NOMO-1 (cell line): ENCODE data around the gene FBXW11.

ENCODE experiments used
- DNase-seq, 2 experiments: peaks; one replicate each; lab custom pipeline; 2025; ENCODE audit not compliant: unreplicated experiment in 2 of 2; lab: John Stamatoyannopoulos, UW

The FBXW11 gene

DNA sequence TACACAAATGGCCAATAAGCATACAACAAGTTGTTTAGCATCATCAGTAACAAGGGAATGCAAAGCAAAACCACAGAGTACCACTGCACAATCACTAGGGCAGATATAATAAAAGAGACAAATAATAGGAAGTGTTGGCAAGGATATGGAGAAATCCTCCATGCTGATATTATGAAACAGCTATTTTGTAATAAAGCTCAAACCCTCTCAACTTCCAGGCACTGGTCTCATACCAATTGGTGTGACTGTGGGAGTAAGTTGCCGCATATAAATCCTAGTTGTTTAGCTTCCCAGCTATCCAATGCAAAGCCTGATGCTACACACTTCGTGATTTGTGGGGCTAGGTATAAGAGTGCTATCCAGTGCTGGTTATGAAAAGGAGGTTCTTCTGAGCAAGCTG lies 132.2 kb downstream of the FBXW11 start:
- DNase-seq: peak; percentile 72 to 87

DNA sequence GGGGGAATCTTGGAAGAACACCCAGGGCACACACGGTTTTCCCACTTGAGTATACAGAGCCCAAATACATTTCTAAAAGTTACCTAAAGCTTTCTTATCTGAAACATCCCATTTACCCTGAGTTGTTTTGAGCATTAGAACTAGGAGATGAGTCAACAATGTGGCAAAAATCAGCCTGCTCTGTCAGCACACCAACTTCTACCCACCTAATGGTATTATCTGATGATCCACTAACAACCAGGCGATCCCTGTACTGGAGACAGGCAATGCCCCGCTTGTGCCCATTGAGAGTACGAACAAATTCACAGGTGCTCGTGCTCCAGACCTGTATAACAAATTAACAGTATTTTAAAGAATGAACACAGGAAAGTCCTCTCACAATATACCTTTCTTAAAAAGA lies 133.8 kb downstream of the FBXW11 start:
- no peak for DNase-seq

DNA sequence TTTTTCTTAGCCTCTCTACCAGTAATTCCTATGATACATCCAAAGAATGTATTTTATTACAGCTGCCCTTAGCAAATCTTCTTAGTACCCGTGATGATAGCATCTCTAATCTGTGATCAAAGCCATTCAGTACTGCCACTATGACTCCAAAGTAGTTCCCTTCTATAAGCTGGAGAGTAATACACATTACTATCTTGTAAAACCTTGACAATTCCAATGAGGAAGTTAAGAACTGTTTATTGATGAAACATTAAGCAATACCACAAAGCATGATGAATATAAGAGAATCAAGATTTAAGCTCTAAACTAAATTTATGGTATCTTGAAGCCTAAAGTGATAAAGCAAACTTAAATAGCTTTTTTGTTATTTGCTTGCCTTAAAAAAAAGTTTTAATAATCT lies 134.7 kb downstream of the FBXW11 start:
- peak in 1 of 2 experiments; percentile 74 for DNase-seq

DNA sequence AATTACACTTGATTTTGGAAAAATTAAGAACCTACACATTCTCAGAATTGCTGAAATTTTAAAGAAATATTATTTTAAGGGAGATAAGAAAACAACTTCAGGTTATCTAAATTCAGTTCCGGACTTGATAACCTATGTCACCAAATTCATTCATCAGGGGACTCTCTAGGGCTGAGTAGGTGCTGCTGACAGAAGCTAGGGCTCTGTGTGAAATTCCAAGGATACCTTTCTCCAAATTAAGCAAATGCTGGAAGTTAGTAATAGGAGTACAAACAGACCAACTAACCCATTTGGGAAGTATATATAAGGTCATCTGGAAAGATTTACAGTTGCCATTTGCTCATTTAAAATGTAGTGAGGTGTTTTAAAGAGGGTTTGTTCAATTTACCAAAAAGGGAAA lies 136.5 kb downstream of the FBXW11 start:
- no peak for DNase-seq

DNA sequence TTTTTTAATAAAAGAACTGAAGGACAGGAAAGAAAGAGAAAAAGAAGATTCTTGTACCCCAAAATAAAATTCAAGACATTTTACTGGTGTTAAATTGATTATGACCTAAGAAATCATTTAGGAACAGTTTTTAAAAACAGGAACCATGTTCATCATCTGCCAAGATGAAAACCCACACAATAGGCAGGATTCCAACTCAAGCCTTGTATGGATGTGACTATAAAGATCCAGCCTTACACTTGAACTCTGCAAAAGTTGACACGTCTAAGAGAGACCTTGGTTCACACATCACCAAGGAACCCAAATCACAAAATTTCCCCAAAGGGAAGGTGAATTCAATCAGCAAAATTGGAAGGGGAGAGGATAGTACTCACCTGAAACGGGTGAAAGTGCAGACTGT lies 138.2 kb downstream of the FBXW11 start:
- no peak for DNase-seq

DNA sequence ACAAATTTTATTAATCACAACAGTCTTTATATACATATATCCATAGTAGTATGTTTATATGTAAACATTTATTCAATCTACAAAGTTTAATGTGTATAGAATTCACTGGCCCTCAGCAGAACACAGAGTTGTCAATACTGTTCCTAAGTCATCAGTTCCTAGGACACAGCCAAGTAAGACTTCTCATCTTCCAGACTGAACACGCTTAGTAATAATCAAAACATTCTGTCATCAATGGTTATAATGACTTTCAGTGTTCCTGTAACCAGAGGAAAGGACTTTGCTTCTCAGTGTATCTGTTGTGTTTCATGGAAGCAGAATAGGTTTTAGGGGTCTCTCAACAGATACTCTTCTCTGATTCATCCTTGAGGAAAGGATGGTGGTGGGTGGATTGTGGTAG lies 138.7 kb downstream of the FBXW11 start:
- no peak for DNase-seq

DNA sequence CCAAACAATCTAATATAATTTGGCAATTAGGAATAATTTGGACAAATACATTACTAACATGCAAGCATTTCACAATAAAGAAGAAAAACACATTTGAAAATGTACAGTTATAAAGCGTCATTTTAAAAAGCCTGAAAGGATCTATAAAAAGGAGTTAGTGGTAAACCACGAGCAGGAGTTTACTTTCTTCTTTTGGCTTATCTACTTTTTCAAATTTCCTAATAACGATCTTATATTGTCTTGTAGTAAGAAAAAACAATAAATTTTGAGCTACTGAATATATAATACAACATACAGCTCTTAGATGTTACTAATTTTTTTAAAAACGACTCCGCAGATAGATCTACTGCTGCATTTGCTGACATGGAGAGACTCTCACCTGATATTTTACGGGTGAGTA lies 141.0 kb downstream of the FBXW11 start:
- no peak for DNase-seq

DNA sequence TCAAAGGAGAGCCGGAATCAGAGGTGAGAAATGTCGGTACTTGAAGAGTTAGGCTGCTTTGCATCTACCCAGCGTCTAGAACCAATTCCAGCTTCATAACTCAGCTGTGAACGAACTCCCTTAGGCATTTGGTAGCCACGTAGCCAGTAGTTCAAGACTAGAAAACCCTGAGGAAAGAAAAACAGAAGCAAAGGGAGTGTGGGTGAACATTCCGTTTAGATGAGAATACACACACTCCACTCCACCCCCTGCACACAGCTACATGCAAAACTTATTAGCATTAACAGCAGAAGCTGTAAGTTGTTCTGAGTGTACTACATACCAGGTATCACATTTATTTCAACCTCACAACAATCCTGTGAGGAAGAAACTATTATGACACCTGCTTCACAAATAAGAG lies 142.5 kb downstream of the FBXW11 start:
- no peak for DNase-seq

DNA sequence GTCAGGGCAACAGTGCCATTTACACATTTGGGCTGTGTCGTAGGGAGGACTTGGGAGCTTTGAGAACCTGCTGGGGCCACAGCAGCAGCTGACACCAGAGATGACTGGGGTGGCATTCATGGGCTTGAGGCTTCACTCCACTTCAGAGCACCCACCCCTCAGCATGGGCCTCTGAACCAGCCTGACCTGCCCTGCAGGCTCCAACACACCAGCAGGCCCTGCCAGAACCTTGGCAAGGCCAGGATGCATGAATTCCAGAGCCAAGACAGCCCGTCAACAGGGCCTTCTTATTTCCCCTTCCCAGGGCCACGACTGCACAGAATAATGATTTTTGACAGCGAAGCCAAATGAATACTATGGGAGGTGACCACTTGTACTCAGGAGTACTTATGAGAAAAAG lies 143.8 kb downstream of the FBXW11 start:
- DNase-seq: no peak

DNA sequence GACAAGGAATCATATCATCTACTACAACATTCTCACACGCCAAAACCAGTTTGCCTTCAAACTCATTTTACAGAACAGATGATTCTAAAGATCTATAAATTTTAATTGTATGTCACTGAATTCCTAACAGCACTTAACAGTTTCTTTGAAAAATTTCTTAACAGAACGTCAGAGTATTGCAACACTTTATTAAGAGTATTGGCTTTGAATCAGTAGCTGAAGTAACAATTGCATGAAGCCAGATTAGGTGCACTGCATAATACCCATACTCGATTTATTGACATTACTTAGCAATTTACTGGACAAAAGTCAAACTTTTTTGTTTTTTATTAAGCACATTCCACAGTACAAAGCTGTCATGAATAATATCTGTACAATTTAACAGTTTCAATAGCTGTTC lies 145.1 kb downstream of the FBXW11 start:
- DNase-seq: no peak

DNA sequence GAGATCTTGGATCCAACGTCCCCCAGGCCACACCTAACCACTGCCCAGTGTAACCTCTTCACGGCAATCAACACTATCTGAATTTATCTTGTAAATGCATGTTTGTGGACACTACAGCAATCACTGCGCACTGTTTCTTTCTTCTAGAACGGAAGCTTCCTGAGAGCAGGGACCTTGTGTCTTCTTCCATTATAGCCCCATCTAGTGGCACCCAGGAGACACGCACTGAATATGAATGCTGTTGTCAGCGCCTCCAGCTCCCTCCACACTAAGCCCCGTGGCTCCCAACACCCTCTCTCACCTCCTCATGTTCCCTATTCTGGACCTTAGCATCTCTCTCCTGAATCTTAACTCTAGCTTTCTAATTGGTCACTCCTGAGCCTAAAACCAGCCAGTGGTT lies 148.1 kb downstream of the FBXW11 start:
- DNase-seq: no peak

DNA sequence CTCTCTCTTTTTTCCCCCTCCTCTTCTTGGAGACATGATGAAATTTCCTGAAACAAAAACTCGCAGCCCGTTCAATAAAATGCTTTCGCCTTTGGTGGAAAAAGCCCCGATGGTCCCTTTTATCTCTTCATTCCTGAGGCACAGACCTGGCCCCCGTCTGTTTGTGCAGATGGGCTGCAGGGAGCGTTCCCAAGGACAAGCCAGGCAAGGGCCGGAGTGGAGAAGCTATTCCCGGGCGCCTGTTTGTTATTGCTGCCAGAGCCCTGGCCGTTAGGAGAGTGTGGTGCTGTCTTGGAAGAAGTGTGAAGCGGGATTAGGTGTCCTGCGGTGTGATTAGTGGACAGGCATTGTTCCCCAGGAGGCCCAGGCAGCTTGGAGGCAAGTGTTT lies 149.0 kb downstream of the FBXW11 start:
- no peak for DNase-seq

DNA sequence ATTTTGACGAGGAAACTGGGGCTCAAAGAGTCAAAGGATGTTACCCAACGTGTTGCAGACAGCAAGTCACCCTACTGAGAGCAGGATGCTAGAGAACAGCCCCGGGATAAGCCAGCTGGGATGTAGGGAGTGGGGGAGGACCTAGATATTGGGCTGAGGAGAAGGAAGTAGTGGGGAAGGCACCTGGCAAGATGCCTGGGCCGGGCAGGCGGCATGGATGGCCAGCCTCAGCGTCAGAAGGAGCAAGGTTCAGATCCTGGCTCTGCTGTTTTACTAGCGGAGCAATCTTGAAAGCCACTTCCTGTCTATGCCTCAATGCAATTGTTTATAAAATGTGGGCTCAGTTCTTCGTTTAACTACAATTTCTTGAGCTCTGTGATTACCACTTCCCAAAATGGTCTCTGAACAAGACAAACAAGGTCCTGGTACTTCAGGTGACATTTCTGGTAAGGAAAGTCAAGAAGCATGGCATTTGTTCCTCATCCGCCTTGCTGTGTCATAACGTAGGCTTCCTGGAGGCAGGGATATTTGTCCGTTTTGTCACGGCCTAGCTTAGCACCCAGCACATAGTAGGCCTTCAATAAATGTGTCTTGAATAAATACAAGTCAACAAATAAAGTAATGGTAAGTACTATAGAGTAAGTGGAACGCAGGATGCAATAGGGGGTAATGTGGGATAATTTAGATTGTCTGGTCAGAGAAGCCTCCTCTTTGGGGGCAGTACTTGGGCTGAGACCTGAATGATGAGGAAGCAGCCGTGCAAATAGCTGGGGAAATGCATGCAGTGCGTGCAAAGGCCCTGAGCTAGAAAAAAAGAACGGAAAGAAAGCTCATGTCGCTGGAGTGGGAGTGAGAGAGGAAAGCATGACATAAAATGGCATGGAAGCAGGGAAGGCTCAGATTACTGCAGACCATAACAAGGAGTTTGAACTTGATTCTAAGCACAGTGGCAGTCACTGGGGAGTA lies 150.4 kb downstream of the FBXW11 start:
- no peak for DNase-seq

DNA sequence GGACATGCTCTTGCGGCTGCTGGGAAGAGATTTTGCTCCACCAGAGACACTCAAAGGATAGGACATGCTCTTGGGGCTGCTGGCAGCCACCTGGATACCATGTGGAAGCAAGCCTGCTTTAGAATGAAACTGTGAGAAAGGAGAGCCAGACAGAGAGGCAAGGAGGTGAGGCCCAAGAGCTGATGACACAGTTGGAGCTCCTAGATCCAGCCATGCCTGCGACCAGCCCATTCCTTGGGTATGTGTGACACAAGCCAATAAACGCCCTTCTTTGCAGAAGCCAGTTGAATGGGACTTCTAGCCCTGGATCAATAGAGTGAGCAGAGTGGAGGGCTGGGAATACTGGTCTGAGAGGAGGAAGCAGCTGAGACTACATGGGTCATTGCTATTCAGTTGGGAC lies 151.2 kb downstream of the FBXW11 start:
- no peak for DNase-seq

DNA sequence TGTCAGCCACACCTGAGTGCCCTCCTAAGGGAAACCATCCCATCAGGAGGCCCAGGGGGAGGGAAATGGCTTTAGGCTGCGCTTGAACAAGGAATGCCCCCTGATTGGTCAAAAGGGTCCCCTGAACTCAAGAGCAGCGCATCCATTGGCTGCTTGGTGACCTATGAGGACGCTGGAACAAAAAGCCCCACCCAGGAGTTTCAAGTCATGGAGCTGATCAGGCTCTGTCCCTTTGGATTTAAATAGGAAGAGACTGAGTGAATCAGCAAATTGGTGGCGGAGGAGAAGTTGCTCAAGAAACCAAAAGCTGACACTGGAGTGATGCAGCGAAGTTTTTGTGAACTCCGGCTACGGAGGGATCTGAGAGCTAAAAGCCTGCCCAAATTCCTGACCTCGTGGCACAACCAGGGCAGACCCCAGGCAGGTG lies 154.2 kb downstream of the FBXW11 start:
- peak in 1 of 2 experiments; percentile 24 for DNase-seq

DNA sequence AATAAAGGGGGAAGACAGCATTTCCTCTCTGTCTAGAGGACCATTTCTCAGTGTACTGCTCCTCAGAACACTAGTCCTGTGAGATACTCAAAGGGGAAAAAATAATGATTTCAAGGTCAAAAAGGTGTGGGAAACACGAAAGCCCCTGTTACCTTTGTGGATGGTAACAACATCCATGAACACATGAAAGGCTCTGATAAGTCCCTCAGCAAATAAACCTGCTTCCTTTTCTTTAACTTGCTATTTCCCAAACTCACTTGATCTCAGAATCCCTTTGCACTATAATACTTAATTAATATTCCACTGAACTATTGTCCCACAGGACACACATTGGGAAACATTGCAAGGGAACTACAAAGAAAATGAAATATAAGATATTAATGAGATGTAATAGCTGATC lies 155.2 kb downstream of the FBXW11 start:
- no peak for DNase-seq

DNA sequence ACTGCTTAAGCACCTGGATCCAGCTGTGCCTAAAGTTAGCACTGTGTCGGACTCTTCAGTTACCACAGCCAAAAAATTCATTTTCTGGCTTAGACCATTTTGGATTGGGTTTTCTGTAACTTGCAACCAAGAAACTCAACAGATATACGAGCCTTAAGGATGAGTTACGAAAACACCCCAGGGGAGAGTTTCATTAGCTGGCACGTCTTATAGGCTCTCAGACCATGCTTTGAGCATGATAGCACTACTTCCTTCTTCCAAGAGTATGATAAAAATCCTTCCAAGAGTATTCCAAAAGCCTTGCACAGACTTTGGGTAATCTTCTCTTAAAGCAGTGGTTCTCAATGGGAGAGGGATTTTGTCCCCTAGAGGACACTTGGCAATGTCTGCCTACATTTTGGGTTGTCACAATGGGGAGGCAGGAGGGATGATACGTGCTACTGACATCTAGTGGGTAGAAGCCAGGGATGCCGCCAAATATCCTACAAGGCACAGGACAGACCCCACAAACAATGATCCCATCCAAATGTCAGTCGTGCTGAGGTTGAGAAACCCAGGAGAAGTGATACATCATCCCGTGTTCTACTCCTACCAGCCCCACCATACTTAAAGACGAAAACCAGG lies 156.0 kb downstream of the FBXW11 start:
- no peak for DNase-seq

DNA sequence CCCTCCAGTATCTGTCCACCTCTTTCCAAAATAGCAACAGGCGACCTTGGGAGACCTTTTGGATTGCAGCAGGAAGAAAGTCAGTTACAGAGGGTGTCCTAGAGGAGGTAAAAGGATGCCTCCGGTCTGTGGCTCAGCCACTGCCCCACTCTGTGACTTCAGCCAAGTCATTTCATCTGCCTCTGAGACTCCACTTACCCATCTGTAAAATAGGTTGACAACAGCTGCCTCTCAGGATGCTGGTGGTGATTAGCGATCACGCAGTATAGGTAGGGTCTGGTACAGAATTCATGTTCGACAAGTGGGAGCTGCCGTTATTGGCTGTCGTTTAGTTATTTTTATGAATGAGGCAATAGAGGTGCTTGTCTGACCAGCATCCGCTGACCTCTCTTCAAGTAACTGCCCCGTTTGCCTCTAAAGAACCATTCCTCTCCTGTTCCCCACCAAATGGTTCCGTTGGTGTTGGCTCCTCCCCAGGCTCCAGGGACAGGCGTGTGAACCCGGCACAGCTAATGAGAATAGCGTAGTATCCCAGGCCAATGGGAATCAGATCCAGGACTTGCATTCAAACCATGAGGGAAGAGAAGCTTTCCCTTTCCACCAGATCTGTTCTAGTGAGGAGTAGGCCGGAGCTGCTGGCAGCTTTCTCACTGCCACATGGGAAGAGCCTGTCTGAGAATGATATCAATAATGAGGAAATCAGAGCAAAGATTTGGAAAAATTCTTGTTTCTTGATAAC lies 156.7 kb downstream of the FBXW11 start:
- no peak for DNase-seq

DNA sequence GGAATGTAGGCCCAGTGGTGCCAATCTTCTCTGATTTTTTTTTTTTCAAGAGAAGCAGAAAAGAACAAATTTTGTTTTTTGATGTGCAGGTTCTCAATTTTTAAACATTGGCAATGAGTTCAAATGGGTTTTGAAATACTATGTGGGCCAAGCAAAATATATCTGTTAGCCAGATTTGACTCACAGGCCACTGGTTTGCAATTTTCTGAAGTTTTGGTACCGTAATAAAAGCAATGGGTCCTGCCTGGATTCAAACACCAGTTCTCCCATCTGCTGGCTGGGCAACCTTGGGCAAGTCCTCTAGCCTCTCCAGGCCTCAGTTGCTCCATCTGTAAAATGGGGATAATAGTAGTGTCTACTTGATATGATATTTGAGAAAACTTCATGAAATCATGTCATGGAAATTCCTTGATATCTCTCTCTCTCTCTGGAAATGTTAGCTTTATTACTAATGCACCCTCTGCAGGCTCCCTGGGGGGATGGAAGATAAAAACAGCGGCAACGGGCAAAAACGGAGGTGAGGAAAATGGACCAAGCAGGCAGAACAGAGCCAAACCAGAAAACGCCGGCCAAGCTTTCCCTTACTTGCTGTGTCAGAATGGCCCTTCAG lies 157.4 kb downstream of the FBXW11 start:
- no peak for DNase-seq

DNA sequence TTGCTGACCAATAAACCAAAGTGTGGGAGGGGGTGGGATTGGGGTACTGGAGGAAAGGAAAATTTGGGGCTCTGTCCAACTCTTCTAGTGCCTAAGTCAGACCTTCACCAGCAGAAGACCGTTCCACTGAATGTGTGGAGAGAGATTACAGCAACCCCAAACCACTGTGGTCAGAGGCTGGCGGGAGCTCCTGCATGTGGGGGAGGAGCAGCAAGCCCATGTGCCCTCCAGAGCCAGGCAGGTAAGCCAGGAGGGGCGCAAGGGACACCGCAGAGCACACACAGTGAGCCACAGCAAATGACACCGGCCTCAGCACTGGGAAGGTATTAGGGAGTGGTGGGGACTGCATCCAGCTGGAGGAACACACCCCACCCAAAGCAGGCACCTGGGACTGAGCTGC lies 158.0 kb downstream of the FBXW11 start:
- DNase-seq: no peak

DNA sequence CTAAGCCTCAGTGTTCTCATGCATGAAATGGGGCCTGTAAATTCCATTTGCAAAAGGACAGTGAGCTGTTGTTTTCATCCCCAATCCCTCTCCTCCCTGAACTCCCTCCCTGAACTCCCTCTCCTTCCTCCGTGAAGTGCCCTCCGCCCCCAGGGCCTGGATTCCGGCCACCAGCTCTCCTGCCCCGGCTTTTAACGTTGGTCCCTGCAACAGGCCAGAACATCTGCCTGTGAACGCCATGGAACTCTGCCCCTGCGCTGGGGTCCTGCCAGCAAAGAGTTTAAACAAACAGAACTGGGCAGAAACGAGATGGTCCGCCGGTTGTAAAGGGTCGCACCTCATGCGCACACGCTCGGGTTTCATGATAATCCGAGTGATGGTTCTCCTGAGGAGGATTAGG lies 158.4 kb downstream of the FBXW11 start:
- no peak for DNase-seq
